A673 (cell line): ENCODE measurements around the gene SDR9C7. TPM values are rescaled to one million over a fixed set of nuclear protein-coding genes. Genes with fewer than 3 reads are reported as not detected.
"Not testable (repeated sequence)": the region's sequence is repeated elsewhere in the genome, so short reads cannot be mapped to it uniquely, and the experiment has no call there.

Experiments
- Bru-seq: library from RNA; stranded (reverse); fragments of 400-500 nt; gene quantifications from one replicate; lab custom pipeline; 2021; lab: Mats Ljungman, UMichigan
- BruChase-seq, 2 experiments: library from RNA; stranded (reverse); fragments of 400-500 nt; gene quantifications; one replicate each; lab custom pipeline; 2021; lab: Mats Ljungman, UMichigan
- BruUV-seq: library from RNA; stranded (reverse); fragments of 400-500 nt; replicated peaks from 2 replicates; lab custom pipeline; 2021; lab: Mats Ljungman, UMichigan
- CTCF ChIA-PET: fragments of 300-600 bp; sonication (Branson Sonifier 250); formaldehyde crosslinking; loops from one replicate; lab custom pipeline; 2022; ENCODE audit warnings: antibody characterized with exemption; lab: Charles Lee
- POLR2A ChIA-PET: fragments of 300-600 bp; sonication (Branson Sonifier 250); formaldehyde crosslinking; loops from one replicate; lab custom pipeline; 2022; ENCODE audit warnings: antibody characterized with exemption; ENCODE audit not compliant: low non-redundant PET; lab: Charles Lee
- DNase-seq: peaks from one replicate; pipeline ENCODE4 v3.0.0-alpha.2; 2015; ENCODE audit warnings: low spot score
- H3K27ac ChIP-seq: fragments of 200-600 bp; sonication (generic); 2 replicates; pipeline ENCODE4 v1.5.1; 2016; ENCODE audit warnings: mixed run types, low read depth, mild to moderate bottlenecking, mixed read lengths, antibody characterized with exemption, low read length; ENCODE audit not compliant: poor library complexity, severe bottlenecking
- H3K27me3 ChIP-seq: fragments of 200-600 bp; sonication (generic); replicated peaks from 2 replicates; pipeline ENCODE4 v1.6.1; 2017; ENCODE audit warnings: mixed run types, low read depth, mild to moderate bottlenecking, mixed read lengths, antibody characterized with exemption, low read length; ENCODE audit not compliant: insufficient read depth, poor library complexity
- H3K36me3 ChIP-seq: fragments of 200-600 bp; sonication (generic); 2 replicates; pipeline ENCODE4 v1.6.1; 2016; ENCODE audit warnings: mixed run types, mild to moderate bottlenecking, mixed read lengths, antibody characterized with exemption, low read length; ENCODE audit not compliant: insufficient read depth, poor library complexity, severe bottlenecking
- H3K4me1 ChIP-seq: fragments of 200-600 bp; sonication (generic); 2 replicates; pipeline ENCODE4 v1.6.1; 2017; ENCODE audit warnings: mixed run types, mild to moderate bottlenecking, mixed read lengths, antibody characterized with exemption, low read length; ENCODE audit not compliant: insufficient read depth, poor library complexity, severe bottlenecking
- H3K4me3 ChIP-seq: fragments of 200-600 bp; sonication (generic); 2 replicates; pipeline ENCODE4 v1.5.1; 2016; ENCODE audit warnings: low read depth, mixed run types, mild to moderate bottlenecking, mixed read lengths, low read length; ENCODE audit not compliant: poor library complexity, severe bottlenecking
- H3K9me3 ChIP-seq: fragments of 200-600 bp; sonication (generic); 2 replicates; pipeline ENCODE4 v1.6.1; 2016; ENCODE audit warnings: mixed run types, low read depth, mild to moderate bottlenecking, mixed read lengths, antibody characterized with exemption, low read length; ENCODE audit not compliant: poor library complexity, severe bottlenecking
- CTCF ChIP-seq: fragments of 300-800, 200-600 bp; sonication (generic); conservative IDR thresholded peaks from 2 replicates; pipeline ENCODE4 v1.5.1; 2017; ENCODE audit warnings: low read depth, mild to moderate bottlenecking, antibody characterized with exemption, low read length, moderate library complexity, mixed read lengths
- EZH2 ChIP-seq: fragments of 200-600 bp; sonication (generic); IDR thresholded peaks from 2 replicates; pipeline ENCODE4 v1.6.1; 2017; ENCODE audit warnings: borderline replicate concordance, low read depth, mild to moderate bottlenecking, mixed read lengths, antibody characterized with exemption, low read length; ENCODE audit not compliant: poor library complexity, severe bottlenecking
- intact Hi-C: fragments of 100-400 bp; cut with micrococcal nuclease; formaldehyde crosslinking; loops from one replicate; pipeline ENCODE4 v1.10.0; 2022; ENCODE audit not compliant: unreplicated experiment
- long read RNA-seq: library from polyadenylated mRNA; stranded (forward); transcript quantifications from one replicate; pipeline ENCODE4 v2.0.0, GENCODE V29; 2022
- total RNA-seq: library from RNA; stranded (reverse); gene quantifications from 2 replicates; pipeline ENCODE4 v1.2.3, GENCODE V29; 2021

The SDR9C7 gene
- total RNA-seq (not detected in 2 replicates), Bru-seq, nascent RNA (percentile 7 among the genes with signal in this experiment), BruChase-seq, experiment 1, labeled RNA remaining after a 2-hour chase (percentile 7 among the genes with signal in this experiment), BruChase-seq, experiment 2, labeled RNA remaining after a 6-hour chase (percentile 21 among the genes with signal in this experiment)
- long read RNA-seq, partial matches to known transcripts: 0 of 1 reads
- long read RNA-seq, other reads (novel, unspliced or antisense): 1 of 1 reads

- Histone ChIP-seq H3K36me3 (no peaks in the 10 kb centered on the region), H3K27ac (no peak within 1 kb of the TSS), H3K9me3 (no peaks in the 10 kb centered on the region), H3K4me3 (no peak within 1 kb of the TSS), H3K27me3 (no peaks in the 10 kb centered on the region), H3K4me1 (peaks cover 13% of the 10 kb centered on the region)
- CTCF ChIA-PET: no interaction called here
- no peak for DNase-seq
- intact Hi-C loops: no loop called here
- POLR2A ChIA-PET: no interaction called here
- TF ChIP-seq EZH2 (no peak), CTCF (no peak)
- no TSS peak for BruUV-seq
These were observed at the start of gene SDR9C7 for GRCh38 chr12:56933826-56934625. Gene SDR9C7 (minus strand): TSS chr12:56934408. CDS start chr12:56934261, 147 bp downstream.

- Histone ChIP-seq H3K4me3 (no peak overlapping the region), H3K36me3 (no peaks in the 10 kb centered on the region), H3K4me1 (no peaks in the 10 kb centered on the region), H3K27ac (no peak overlapping the region), H3K9me3 (no peaks in the 10 kb centered on the region), H3K27me3 (no peaks in the 10 kb centered on the region)
- DNase-seq: no peak
- no TSS peak for BruUV-seq
- no peak for TF ChIP-seq CTCF
- TF ChIP-seq EZH2: no peak
- CTCF ChIA-PET: no interaction called here
- intact Hi-C loops: no loop called here
- POLR2A ChIA-PET: no interaction called here
These were observed 49.2 kb upstream of the SDR9C7 start for GRCh38 chr12:56983386-56983785.

- POLR2A ChIA-PET: interaction anchor here (0.6 kb wide), 1 partner anchor 300 kb away, joined by 11 read pairs; no protein-coding TSS in a partner anchor
- CTCF ChIA-PET, H3K9me3 ChIP-seq, H3K27ac ChIP-seq, BruUV-seq, H3K36me3 ChIP-seq, intact Hi-C loops, H3K4me1 ChIP-seq, H3K27me3 ChIP-seq, DNase-seq, H3K4me3 ChIP-seq: not testable (repeated sequence)
These were observed 48.5 kb upstream of the SDR9C7 start for GRCh38 chr12:56982578-56983236.
